ENCODE data around the gene SLC18A3. TPM values are rescaled to one million over a fixed set of nuclear protein-coding genes. Genes with fewer than 3 reads are reported as not detected.

SLC18A3 gene
- total RNA-seq, 1 experiment from 2014 or later = not detected

DNA sequence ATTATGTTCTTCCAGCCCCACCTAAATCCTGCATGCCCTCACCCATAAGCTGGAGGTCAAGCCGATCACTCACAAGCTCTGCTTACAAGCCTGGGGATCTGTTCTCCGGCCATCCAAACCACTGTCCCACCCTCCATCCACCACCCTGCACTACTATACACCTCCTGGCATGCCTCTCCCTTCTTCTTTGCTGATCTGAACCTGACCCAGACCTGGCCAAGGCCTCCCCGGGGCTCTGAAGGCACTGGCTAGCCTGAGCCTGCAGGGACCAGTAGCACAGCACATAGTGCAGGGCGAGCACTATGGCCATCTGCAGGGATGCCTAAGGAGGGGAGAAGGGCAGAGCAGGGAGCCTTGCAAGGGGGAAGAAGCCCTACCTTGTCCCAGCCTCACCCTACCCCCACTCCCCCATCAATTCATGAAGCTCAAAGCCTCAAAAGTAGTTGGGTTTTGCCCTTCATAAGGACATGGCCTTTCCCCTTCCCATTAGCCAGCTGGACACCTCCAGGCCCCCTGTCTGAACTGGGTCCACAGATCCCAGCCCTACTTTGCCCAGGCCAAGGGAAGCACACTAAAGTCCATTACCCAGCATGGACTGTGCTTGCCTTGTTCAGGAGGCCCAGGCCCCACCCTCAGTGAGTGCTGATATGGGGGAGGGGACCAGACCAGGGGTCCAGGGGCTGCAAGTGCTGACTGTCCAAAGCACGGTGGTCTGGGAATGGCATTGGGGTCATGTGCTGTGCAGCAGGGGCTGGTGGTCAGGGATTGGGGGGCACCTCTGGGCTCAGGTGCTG is 33.3 kb downstream of the SLC18A3 start:
- Histone ChIP-seq H2AFZ (ENCODE audit: low read length) (no peak overlapping the region), H3K56ac (ENCODE audit: insufficient read length, low read depth, low read length) (no peak overlapping the region), H3K9ac (ENCODE audit: extremely low read depth, insufficient read length, low read length) (no peak overlapping the region), H3K4me1 (ENCODE audit: insufficient read depth, low read length) (no peaks in the 10 kb centered on the region), H4K8ac (replicated peaks; ENCODE audit: insufficient read length, low read depth, low read length) (no peak overlapping the region), H2BK15ac (ENCODE audit: low read depth, low read length) (no peak overlapping the region), H2AK5ac (ENCODE audit: insufficient read length, low read length) (no peak overlapping the region), H3K27me3 (ENCODE audit: insufficient read depth, low read length) (no peaks in the 10 kb centered on the region; the same call in 1 of the 2 replicates), H2BK20ac (ENCODE audit: low read depth, low read length, poor library complexity, severe bottlenecking) (no peak overlapping the region), H3K4me2 (ENCODE audit: insufficient read depth, insufficient read length, low read length) (no peak overlapping the region), H3K23ac (ENCODE audit: insufficient read length, low read depth, low read length) (no peak overlapping the region), H2BK12ac (ENCODE audit: insufficient read length, low read depth, low read length) (no peak overlapping the region), H3K4ac (ENCODE audit: low read depth, low read length) (no peak overlapping the region), H3K27ac (ENCODE audit: insufficient read length, low read depth, low read length) (no peak overlapping the region), H3K23me2 (ENCODE audit: insufficient read length, low read depth, low read length, poor library complexity, severe bottlenecking) (no peaks in the 10 kb centered on the region), H2BK120ac (ENCODE audit: low read depth, low read length, poor library complexity, severe bottlenecking) (no peak overlapping the region), H3K9me3 (ENCODE audit: control insufficient read depth, low read depth, low read length) (no peaks in the 10 kb centered on the region), H3K14ac (ENCODE audit: insufficient read depth, low read length) (no peak overlapping the region; the same call in 1 of the 2 replicates), H3K79me1 (ENCODE audit: insufficient read depth, low read depth, low read length, poor library complexity, severe bottlenecking) (no peaks in the 10 kb centered on the region), H4K20me1 (ENCODE audit: control insufficient read depth, insufficient read depth, insufficient read length) (no peaks in the 10 kb centered on the region), H4K5ac (ENCODE audit: insufficient read length, low read depth, low read length) (no peak overlapping the region), H3K79me2 (ENCODE audit: insufficient read depth, low read length) (no peaks in the 10 kb centered on the region), H3K18ac (ENCODE audit: insufficient read length, low read depth, low read length) (no peak overlapping the region), H2BK5ac (ENCODE audit: insufficient read length, low read length) (no peak overlapping the region), H3T11ph (ENCODE audit: low read length) (no peak overlapping the region), H4K91ac (ENCODE audit: insufficient read length, low read depth, low read length) (no peak overlapping the region)
- H3K4me1 Mint-ChIP-seq = 0 out of 4 replicates have a peak, but pooled peaks cover 0 to 5% of the 10 kb centered on the region in 2 experiments
- no CpG with 5 or more reads among the region's 5 CpGs for WGBS (ENCODE audit: extremely low coverage, insufficient read length, low lambda C conversion rate)
- no peak overlapping the region for H3K27ac Mint-ChIP-seq
- no peaks in the 10 kb centered on the region for H3K9me3 Mint-ChIP-seq
- no peaks in the 10 kb centered on the region for H3K36me3 Mint-ChIP-seq (ENCODE audit: insufficient read depth in 1 of 3, low read depth in 3 of 3)
- DNase-seq = peak; percentile 17
- H3K27me3 Mint-ChIP-seq (ENCODE audit: low read depth) = peaks cover 49% of the 10 kb centered on the region
- H3K4me3 Mint-ChIP-seq = no peak overlapping the region
- no peak for TF ChIP-seq CTCF (conservative IDR thresholded peaks at IDR 0.05)

Data from H9 (cell line).